HFFc6 (cell line): ENCODE measurements around the gene TSPAN1. TPM values are rescaled to one million over a fixed set of nuclear protein-coding genes. Genes with fewer than 3 reads are reported as not detected.

ENCODE experiments used
- DNase-seq: peaks from one replicate; pipeline ENCODE4 v3.0.0-alpha.2; 2018
- H3K27ac Mint-ChIP-seq: 2 replicates; pipeline ENCODE4 v1.8.0; 2020; ENCODE audit warnings: mild to moderate bottlenecking, mixed read lengths
- H3K27me3 Mint-ChIP-seq: 2 replicates; pipeline ENCODE4 v1.8.0; 2021; ENCODE audit warnings: mild to moderate bottlenecking, moderate library complexity, mixed read lengths; ENCODE audit not compliant: insufficient read depth
- H3K36me3 Mint-ChIP-seq: 2 replicates; pipeline ENCODE4 v1.8.0; 2021; ENCODE audit warnings: low read depth, mixed read lengths
- H3K4me1 Mint-ChIP-seq: 2 replicates; pipeline ENCODE4 v1.8.0; 2020; ENCODE audit warnings: low read depth, mixed read lengths
- H3K4me3 Mint-ChIP-seq: 2 replicates; pipeline ENCODE4 v1.8.0; 2020; ENCODE audit warnings: mild to moderate bottlenecking, moderate library complexity, mixed read lengths
- H3K9me3 Mint-ChIP-seq: 2 replicates; pipeline ENCODE4 v1.8.0; 2020; ENCODE audit warnings: mild to moderate bottlenecking, mixed read lengths
- total RNA-seq, 6 experiments: library from RNA; stranded (reverse); fragmentation: NEBNext Ultra II Directional; extraction: Animal tissue kit (Norgen Biotek cat#: 25700); gene quantifications; 2 replicates in 1 of 6; 3 replicates in 5 of 6; pipeline ENCODE4 v1.2.3, GENCODE V29; 2021
- TF ChIP-seq, protein P1 (sequence below): fragments of 200-600 bp; sonication (generic); IDR thresholded peaks from 2 replicates; pipeline ENCODE4 v1.5.0; 2021; ENCODE audit warnings: antibody characterized with exemption, mild to moderate bottlenecking

The TSPAN1 gene
- total RNA-seq, 6 experiments from 2014 or later, result 0.80 to 1.9 (median 1.1) TPM

DNA sequence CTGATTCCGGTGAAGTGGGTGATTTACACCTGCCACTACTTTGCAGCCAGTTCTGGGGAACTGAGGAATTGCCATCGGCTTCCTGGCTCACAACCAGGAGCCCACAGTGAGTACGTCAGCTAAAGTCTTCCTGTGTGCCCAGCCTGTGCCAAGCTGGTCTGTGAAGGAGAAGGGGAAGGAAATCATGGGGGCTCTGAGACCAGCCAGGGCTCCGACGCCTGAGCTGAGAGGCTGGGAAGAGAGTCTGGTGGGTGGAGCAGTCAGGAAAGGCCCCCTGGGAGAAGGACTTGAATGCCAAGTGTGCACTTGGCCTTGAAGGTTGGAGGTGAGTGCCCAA lies 29.5 kb downstream of the TSPAN1 start:
- Mint-ChIP-seq H3K4me3 (peak overlapping the region; percentile 97), H3K9me3 (no peaks in the 10 kb centered on the region), H3K27me3 (no peaks in the 10 kb centered on the region; the same call in 1 of the 2 replicates), H3K4me1 (peaks cover 40% of the 10 kb centered on the region), H3K36me3 (no peaks in the 10 kb centered on the region), H3K27ac (peak overlapping the region; percentile 75)
- TF ChIP-seq, protein P1, sequence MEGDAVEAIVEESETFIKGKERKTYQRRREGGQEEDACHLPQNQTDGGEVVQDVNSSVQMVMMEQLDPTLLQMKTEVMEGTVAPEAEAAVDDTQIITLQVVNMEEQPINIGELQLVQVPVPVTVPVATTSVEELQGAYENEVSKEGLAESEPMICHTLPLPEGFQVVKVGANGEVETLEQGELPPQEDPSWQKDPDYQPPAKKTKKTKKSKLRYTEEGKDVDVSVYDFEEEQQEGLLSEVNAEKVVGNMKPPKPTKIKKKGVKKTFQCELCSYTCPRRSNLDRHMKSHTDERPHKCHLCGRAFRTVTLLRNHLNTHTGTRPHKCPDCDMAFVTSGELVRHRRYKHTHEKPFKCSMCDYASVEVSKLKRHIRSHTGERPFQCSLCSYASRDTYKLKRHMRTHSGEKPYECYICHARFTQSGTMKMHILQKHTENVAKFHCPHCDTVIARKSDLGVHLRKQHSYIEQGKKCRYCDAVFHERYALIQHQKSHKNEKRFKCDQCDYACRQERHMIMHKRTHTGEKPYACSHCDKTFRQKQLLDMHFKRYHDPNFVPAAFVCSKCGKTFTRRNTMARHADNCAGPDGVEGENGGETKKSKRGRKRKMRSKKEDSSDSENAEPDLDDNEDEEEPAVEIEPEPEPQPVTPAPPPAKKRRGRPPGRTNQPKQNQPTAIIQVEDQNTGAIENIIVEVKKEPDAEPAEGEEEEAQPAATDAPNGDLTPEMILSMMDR, result no peak
- no peak for DNase-seq

DNA sequence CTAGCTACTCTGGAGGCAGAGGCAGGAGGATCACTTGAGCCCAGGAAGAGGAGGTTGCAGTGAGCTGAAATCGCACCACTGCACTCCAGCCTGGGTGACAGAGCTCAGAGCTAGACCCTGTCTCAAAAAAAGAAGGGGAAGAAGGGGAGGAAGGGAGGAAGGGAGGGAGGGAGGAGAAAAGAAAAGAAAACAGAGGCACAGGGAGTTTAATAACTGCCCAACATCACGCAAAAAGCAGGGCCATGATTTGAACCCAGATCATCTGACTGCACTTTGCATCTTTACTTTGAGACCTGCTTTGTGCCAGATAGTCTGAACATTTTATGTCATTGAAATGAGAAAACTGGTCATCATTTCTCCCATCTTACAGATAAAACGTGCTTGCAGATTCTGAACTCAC lies 30.3 kb downstream of the TSPAN1 start:
- H3K36me3 Mint-ChIP-seq, result no peaks in the 10 kb centered on the region
- H3K27me3 Mint-ChIP-seq, result no peaks in the 10 kb centered on the region; the same call in 1 of the 2 replicates
- TF ChIP-seq, protein P1, result no peak
- peak overlapping the region; percentile 97; the same call in 1 of the 2 replicates for H3K4me3 Mint-ChIP-seq
- peaks cover 37% of the 10 kb centered on the region for H3K4me1 Mint-ChIP-seq
- H3K9me3 Mint-ChIP-seq, result no peaks in the 10 kb centered on the region
- DNase-seq, result no peak
- peak overlapping the region; percentile 64; the same call in 1 of the 2 replicates for H3K27ac Mint-ChIP-seq

DNA sequence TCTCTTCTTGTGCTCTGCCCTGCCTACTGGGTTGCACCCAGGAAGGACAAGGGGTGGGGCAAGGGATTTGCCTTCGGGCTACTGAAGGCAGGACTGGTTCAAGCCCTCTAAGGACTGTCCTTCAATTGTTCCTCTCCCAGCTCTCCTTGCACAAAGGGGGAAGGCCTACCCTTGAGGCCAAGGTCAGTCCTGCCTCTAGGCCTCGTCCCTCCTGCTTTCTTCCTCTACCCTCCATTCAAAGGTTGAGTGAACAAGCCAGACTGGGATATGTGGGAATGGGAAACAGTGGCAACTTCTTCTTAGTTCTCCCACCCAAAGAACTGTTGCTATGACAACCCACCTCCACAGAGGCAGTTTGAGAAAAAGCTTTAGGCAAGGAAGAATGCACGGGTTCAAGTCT lies 30.9 kb downstream of the TSPAN1 start:
- Mint-ChIP-seq H3K36me3 (no peaks in the 10 kb centered on the region), H3K27me3 (no peaks in the 10 kb centered on the region; the same call in 1 of the 2 replicates), H3K9me3 (no peaks in the 10 kb centered on the region), H3K4me1 (peaks cover 37% of the 10 kb centered on the region), H3K4me3 (peak overlapping the region; percentile 97; the same call in 1 of the 2 replicates), H3K27ac (peak overlapping the region; percentile 64; the same call in 1 of the 2 replicates)
- TF ChIP-seq, protein P1, result no peak
- no peak for DNase-seq

DNA sequence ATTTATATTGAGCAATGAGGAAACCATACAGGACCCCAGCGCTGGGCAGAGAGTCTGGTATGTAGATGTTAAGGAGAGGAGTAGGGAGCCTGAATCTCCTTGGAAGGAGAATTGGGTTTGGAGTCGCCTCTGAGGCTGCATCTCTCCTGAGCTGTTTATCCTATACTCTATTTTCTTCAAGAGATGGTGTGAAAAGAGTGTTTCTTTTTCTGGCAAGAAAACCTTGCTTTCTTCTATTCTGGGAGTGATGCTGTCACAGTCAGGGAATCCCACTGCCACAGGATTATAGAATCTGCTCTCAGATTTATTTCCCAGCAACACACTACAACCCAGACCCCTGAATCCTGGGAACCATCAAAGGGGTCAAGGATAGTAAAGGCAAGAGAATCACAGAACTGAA lies 31.5 kb downstream of the TSPAN1 start:
- Mint-ChIP-seq H3K27me3 (no peaks in the 10 kb centered on the region; the same call in 1 of the 2 replicates), H3K4me1 (peaks cover 37% of the 10 kb centered on the region), H3K27ac (no peak overlapping the region), H3K36me3 (no peaks in the 10 kb centered on the region), H3K4me3 (no peak overlapping the region), H3K9me3 (no peaks in the 10 kb centered on the region)
- DNase-seq, result no peak
- TF ChIP-seq, protein P1, result no peak

DNA sequence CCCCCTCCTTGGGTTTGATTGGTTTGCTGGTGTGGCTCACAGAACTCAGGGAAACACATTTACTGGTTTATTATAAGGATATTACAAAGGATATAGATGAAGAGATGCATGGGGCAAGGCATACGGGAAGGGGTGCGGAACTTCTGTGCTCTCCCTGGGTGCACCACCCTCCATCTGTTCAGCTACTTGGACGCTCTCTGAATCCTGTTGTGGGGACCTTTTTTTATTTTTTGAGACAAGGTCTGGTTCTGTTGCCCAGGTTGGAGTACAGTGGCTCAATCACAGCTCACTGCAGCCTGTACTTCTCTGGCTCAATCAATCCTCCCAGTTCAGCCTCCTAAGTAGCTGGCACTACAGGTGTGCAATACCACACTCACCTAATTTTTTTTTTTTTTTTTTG lies 35.7 kb downstream of the TSPAN1 start:
- Mint-ChIP-seq H3K36me3 (no peaks in the 10 kb centered on the region), H3K4me3 (no peak overlapping the region), H3K27me3 (no peaks in the 10 kb centered on the region), H3K4me1 (peaks cover 6% of the 10 kb centered on the region), H3K27ac (no peak overlapping the region), H3K9me3 (no peaks in the 10 kb centered on the region)
- TF ChIP-seq, protein P1, result no peak
- no peak for DNase-seq

DNA sequence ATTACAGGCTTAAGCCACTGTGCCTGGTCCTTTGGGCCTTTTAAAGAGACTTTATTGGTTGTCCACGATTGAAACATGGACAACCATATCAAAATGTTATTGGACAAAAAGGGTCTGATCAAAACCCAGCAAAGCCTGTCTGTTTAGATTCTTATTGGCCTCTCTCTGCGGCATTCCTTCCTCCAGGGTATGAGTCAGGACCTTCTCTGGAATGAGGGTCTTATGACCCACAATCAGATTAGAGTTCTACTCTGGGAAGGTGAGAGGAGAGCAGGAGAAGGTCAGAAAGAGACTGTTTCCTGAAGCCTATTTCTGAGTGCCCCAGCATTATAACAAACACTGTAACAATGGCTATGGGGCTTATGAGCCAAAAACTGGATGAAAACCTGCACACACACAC lies 36.2 kb downstream of the TSPAN1 start:
- no peak for DNase-seq
- Mint-ChIP-seq H3K9me3 (no peaks in the 10 kb centered on the region), H3K36me3 (no peaks in the 10 kb centered on the region), H3K27ac (no peak overlapping the region), H3K4me3 (no peak overlapping the region), H3K4me1 (peaks cover under 1% of the 10 kb centered on the region; the same call in 1 of the 2 replicates), H3K27me3 (no peaks in the 10 kb centered on the region)
- TF ChIP-seq, protein P1, result no peak
